ENCODE data around the gene PLPP7.

DNA sequence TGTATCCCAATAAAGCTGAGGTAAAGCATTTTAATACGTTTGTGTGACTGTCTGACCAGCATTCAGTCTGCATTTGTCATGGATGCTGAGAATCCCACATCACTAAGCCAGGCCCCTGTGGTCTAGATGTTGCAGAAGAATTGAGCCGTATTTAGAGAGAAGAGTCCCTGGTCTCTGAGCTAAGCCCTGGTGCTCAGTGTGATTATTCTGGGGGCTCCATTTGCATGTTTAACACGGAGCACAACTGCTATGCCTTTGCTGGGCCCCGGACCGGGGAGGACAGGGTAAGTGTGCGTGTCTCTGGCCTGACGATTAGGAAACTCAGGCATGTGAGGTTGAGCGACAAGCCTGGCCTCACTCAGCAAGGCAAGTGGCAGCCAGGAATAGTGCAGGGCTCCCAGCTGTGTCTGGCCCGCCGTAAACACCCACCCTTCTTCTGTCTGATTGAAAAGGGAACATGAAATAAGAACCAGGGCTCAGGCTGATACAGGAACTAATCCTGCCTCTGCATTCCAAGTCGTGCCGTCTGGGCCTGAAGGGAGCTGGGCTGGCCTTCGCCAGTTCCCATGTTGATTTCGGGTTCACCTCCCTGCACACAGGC, 35.5 kb upstream of the PLPP7 start:
- TF ChIP-seq, protein P1, sequence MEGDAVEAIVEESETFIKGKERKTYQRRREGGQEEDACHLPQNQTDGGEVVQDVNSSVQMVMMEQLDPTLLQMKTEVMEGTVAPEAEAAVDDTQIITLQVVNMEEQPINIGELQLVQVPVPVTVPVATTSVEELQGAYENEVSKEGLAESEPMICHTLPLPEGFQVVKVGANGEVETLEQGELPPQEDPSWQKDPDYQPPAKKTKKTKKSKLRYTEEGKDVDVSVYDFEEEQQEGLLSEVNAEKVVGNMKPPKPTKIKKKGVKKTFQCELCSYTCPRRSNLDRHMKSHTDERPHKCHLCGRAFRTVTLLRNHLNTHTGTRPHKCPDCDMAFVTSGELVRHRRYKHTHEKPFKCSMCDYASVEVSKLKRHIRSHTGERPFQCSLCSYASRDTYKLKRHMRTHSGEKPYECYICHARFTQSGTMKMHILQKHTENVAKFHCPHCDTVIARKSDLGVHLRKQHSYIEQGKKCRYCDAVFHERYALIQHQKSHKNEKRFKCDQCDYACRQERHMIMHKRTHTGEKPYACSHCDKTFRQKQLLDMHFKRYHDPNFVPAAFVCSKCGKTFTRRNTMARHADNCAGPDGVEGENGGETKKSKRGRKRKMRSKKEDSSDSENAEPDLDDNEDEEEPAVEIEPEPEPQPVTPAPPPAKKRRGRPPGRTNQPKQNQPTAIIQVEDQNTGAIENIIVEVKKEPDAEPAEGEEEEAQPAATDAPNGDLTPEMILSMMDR (IDR thresholded peaks at IDR 0.05; ENCODE audit: insufficient read depth, low read depth, low read length): no peak
- TF ChIP-seq EZH2 (IDR thresholded peaks at IDR 0.05; ENCODE audit: insufficient read depth, low read length): no peak

All from astrocyte (in vitro differentiated cells and primary cell).